ENCODE measurements around the gene NBEA.
A peak's percentile ranks its signal among the peaks of the same experiment; 100 is the strongest.
"Not testable (repeated sequence)": the region's sequence is repeated elsewhere in the genome, so short reads cannot be mapped to it uniquely, and the experiment has no call there.

Gene NBEA

GRCh38 chr13:34951528-34951927 lies 9.5 kb downstream of the NBEA start:
- DNase-seq = no peak

DNA sequence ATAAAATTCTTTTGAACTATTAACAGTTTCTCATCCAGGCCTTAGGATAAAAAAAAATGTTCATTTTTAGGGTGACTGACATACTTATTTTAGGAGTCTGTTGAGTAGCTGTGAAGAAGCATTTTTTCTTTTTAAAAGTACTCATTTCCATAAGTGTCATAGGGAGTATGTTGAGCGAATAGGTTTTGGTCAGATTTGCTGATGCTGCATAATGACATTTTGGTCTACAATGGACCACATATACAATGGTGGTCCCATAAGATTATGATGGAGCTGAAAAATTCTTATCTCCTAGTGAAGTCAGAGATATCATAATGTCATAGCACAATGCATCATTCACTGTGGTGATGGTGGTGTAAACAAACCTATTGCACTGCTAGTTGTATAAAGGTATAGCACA lies 17.4 kb downstream of the NBEA start:
- DNase-seq = no peak

DNA sequence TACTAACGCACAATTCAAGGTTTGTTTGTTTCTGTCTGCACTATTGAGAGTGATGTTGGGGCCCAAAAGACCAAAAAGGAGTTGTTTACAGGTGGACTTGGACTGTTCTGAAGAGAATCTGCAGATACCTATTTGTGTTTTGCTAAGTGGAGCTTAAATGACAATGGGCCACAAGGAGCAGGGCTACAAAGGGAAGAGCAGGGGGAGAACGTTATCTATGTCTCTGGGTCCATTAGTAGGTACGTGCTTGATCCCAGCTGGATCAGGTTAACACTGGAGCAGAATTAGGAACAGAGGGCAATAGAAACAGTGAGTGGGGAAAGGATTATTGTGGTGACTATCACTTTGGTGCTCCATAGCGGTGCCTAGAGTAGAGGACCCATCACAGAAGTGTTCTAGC lies 22.5 kb downstream of the NBEA start:
- DNase-seq = no peak

DNA sequence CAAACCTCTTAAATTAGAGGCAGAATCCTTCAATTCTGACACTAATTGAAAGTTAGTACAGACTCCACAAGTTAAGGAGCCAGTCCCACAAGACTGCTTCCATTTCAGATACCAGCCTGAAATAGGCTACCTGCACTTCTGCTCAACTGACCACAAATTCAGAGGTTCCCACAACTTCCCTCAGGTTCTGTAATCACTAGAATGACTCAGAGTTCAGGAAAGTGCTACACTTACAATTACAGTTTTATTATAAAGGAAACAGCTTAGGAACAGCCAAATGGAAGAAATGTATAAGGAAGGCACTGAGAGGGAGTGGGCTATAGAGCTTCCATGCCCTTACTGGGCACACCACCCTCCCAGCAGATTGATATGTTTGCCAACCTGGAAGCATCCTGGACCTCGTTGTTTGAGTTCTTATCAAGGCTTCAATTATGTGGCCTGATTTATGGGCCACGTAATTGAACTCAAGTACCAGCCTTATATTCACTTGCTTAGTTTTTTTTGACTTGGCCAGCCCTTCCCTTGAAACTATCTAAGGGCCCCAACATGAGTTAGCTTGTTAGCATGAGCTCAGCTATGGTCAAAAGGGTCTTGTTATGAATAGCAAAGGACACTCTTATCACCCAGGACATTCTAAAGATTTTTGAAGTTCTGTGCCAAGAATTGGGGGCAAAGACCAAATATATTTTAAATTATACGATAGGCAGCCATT lies 25.9 kb downstream of the NBEA start:
- DNase-seq = no peak

- DNase-seq = not testable (repeated sequence)
Observed at GRCh38 chr13:34969539-34969938, 27.5 kb downstream of the NBEA start.

- no peak for DNase-seq
Observed at GRCh38 chr13:34970961-34971360, 28.9 kb downstream of the NBEA start.

DNA sequence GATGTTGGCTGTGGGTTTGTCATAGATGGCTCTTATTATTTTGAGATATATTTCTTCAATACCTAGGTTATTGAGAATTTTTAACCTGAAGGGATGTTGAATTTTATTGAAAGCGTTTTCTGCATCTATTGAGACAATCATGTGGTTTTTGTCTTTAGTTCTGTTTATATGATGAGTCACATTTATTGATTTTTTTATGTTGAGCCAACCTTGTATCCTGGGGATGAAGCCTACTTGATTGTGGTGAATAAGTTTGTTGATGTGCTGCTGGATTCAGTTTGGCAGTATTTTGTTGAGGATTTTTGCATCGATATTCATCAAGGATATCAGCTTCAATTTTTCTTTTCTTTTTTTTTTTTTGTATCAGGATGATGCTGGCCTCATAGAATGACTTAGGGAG lies 29.4 kb downstream of the NBEA start:
- no peak for DNase-seq

DNA sequence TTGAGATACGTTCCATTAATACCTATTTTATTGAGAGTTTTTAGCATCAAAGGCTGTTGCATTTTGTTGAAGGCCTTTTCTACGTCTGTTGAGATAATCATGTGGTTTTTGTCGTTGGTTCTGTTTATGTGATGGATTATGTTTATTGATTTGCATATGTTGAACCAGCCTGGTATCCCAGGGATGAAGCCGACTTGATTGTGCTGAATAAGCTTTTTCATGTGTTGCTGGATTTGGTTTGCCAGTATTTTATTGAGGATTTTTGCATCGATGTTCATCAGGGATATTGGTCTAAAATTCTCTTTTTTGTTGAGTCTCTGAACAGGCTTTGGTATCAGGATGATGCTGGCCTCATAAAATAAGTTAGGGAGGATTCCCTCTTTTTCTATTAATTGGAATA lies 43.1 kb downstream of the NBEA start:
- DNase-seq = not testable (repeated sequence)

DNA sequence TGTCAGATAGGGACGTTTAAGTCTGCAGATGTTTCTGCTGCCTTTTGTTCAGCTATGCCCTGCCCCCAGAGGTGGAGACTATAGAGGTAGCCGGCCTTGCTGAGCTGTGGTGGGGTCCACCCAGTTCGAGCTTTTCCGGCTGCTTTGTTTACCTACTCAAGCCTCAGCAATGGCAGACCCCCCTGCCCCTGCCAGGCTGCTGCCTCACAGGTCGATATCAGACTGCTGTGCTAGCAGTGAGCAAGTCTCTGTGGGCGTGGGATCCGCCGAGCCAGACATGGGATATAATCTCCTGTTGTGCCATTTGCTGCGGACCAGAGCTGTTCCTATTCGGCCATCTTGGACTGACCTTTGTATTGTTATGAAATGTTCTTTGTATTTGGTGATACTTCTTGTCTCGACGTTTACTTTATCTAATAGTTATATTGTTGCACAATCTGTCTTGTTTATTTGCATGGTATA lies 46.3 kb downstream of the NBEA start:
- no peak for DNase-seq

GRCh38 chr13:34990399-34991214 lies 48.5 kb downstream of the NBEA start:
- no peak for DNase-seq

- no peak for DNase-seq
Observed at GRCh38 chr13:34993470-34993869, 51.4 kb downstream of the NBEA start.

- not testable (repeated sequence) for DNase-seq
Observed at GRCh38 chr13:35003734-35004133, 61.7 kb downstream of the NBEA start.

GRCh38 chr13:35005051-35005450 lies 63.0 kb downstream of the NBEA start:
- no peak for DNase-seq

DNA sequence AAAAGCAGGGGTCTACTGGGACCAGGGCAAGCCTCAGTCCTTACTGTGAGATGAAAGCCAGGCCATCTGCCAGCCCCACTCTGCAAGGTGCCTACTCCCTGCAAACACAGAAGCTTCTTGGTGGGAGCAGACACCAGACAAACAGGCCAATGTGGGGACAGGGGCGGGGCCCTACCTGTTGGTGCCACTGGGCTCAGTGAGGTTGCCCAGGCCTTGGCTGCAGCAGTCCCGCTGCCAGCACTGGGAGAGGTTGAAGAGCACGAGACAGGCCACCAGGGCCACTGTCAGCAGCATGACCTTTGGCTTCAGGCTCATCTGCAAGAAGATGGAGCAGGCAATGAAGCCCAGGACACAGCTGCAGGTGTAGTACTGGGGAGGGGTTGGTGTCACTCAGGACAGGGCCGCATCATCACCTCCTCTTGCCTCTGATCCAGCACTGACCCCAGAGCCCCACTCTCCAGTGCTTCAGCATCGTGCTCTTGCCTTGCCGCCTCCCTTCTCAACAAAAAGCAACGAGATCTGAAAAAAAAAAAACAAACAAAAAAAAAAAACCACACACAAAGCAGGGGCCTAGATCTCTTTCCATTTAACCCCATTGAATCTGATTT lies 72.6 kb downstream of the NBEA start:
- no peak for DNase-seq

- DNase-seq = peak; percentile 13
Observed at GRCh38 chr13:35016362-35017112, 74.5 kb downstream of the NBEA start.

DNA sequence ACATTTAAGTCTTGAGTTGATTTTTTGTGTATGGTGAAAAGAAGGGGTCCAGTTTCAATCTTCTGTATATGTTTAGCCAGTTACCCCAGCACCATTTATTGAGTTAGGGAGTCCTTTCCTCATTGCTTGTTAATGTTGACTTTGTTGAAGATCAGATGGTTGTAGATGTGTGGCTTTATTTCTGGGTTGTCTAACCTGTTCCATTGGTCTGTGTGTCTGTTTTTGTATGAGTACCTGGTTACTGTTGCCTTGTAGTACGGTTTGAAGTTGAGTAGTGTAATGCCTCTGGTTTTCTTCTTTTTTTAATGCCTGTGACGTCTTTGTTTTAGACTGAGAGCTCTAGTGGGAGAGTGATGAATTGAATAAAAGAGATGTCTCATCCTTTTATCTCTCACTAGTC lies 83.2 kb downstream of the NBEA start:
- no peak for DNase-seq

DNA sequence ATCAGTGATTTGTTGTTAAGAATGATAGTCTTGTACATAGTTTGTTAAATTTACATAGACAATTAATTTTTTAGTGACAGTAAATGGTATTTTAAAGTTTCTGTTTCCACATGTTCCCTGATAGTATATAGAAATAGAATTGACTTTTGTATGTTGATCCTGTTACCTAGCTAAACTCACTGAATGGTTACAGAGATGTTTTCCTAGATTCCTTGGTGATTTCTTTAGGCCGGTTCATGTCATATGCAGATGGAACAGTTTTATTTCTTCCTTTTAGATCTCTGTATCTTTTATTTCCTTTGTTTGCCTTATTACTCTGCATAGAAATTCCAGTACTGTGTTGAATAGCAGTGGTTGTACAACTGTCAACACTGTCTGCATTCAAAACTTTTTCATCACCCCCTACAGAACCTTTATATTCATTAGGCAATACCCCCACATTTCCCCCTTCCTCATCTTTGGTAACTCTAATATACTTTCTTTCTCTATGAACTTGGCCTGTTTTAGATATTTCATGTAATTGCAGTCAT lies 86.3 kb downstream of the NBEA start:
- DNase-seq = no peak

GRCh38 chr13:35039012-35039411 lies 96.9 kb downstream of the NBEA start:
- no peak for DNase-seq

GRCh38 chr13:35046587-35046986 lies 104.5 kb downstream of the NBEA start:
- DNase-seq = no peak

DNA sequence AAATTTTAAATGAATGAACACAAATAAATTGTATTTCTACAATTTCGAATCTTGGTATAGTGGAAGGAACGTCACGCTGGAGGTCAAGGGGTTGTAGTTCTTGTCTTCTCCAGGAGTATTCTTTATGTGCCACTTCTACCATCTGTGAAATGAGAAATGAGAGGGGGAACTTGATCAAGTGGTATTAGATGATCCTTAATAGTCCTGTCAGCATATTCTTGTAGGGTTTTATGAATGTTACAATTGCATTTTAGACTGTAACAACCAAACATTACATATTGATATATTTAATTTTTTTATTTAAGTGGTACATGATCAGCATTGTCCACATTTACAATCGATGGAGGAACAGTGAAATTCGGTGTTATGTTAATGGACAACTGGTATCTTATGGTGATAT lies 113.6 kb downstream of the NBEA start:
- DNase-seq = no peak

- DNase-seq = no peak
Observed at GRCh38 chr13:35057858-35058257, 115.8 kb downstream of the NBEA start.

- DNase-seq = not testable (repeated sequence)
Observed at GRCh38 chr13:35058585-35058984, 116.5 kb downstream of the NBEA start.

DNA sequence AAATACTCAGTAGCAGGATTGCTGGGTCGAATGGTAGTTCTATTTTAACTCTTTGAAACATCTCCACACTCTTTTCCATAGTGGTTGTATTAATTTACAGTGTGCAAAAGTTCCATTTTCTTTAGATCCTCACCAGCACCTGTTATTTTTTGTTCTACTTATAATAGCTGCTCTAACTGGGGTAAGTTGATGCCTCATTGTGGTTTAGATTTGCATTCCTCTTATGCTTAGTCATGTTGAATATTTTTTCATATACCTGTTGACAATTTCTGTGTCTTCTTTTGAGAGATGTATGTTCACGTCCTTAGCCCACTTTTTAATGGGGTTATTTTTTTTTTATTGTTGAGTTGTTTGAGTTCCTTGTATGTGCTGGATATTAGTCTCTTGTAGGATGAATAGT lies 144.6 kb downstream of the NBEA start:
- DNase-seq = no peak

Data from midbrain (tissue), 1 donor.